NOMO-1 (cell line): ENCODE measurements around the gene RIPOR3.
"Not testable (repeated sequence)": the region's sequence is repeated elsewhere in the genome, so short reads cannot be mapped to it uniquely, and the experiment has no call there.

Experiments used
- DNase-seq, 2 experiments: peaks; one replicate each; lab custom pipeline; 2025; ENCODE audit not compliant: unreplicated experiment in 2 of 2; lab: John Stamatoyannopoulos, UW

RIPOR3 gene

GRCh38 chr20:50610212-50610718 lies 81.1 kb downstream of the RIPOR3 start:
- no peak for DNase-seq

- DNase-seq = no peak
These were observed 81.8 kb downstream of the RIPOR3 start for GRCh38 chr20:50609438-50609989.

GRCh38 chr20:50608750-50609104 lies 82.6 kb downstream of the RIPOR3 start:
- DNase-seq = no peak

GRCh38 chr20:50607850-50608749 lies 83.2 kb downstream of the RIPOR3 start:
- no peak for DNase-seq

GRCh38 chr20:50607436-50607835 lies 83.9 kb downstream of the RIPOR3 start:
- DNase-seq = no peak

- no peak for DNase-seq
These were observed 86.2 kb downstream of the RIPOR3 start for GRCh38 chr20:50605136-50605535.

- DNase-seq = no peak
These were observed 86.9 kb downstream of the RIPOR3 start for GRCh38 chr20:50604451-50604850.

- no peak for DNase-seq
These were observed 88.8 kb downstream of the RIPOR3 start for GRCh38 chr20:50602432-50603088.

- DNase-seq = no peak
These were observed 89.6 kb downstream of the RIPOR3 start for GRCh38 chr20:50601511-50602431.

GRCh38 chr20:50600281-50600895 lies 91.0 kb downstream of the RIPOR3 start:
- DNase-seq = no peak

GRCh38 chr20:50598768-50599167 lies 92.6 kb downstream of the RIPOR3 start:
- DNase-seq = not testable (repeated sequence)

GRCh38 chr20:50598074-50598473 lies 93.3 kb downstream of the RIPOR3 start:
- no peak for DNase-seq

GRCh38 chr20:50597406-50597969 lies 93.9 kb downstream of the RIPOR3 start:
- no peak for DNase-seq

- no peak for DNase-seq
These were observed 94.7 kb downstream of the RIPOR3 start for GRCh38 chr20:50596694-50597021.

GRCh38 chr20:50595988-50596693 lies 95.2 kb downstream of the RIPOR3 start:
- no peak for DNase-seq

- no peak for DNase-seq
These were observed 95.9 kb downstream of the RIPOR3 start for GRCh38 chr20:50595433-50595895.

- no peak for DNase-seq
These were observed 96.5 kb downstream of the RIPOR3 start for GRCh38 chr20:50594591-50595432.

GRCh38 chr20:50594231-50594590 lies 97.1 kb downstream of the RIPOR3 start:
- DNase-seq = no peak

GRCh38 chr20:50593005-50593335 lies 98.4 kb downstream of the RIPOR3 start:
- DNase-seq = no peak
